Endodermal cell (in vitro differentiated cells): Measurements from ENCODE around the gene EIF3B. TPM values are rescaled to one million over a fixed set of nuclear protein-coding genes. Genes with fewer than 3 reads are reported as not detected.
A peak's percentile ranks its signal among the peaks of the same experiment; 100 is the strongest.

Experiments
- DNase-seq: peaks from one replicate; pipeline ENCODE4 v3.0.0-alpha.2; 2017
- H3K27ac ChIP-seq: 2 replicates; pipeline ENCODE4 v1.5.1; 2013; ENCODE audit warnings: mild to moderate bottlenecking, low read depth, low read length, moderate library complexity
- H3K27me3 ChIP-seq: 2 replicates; pipeline ENCODE4 v1.6.1; 2013; ENCODE audit warnings: mild to moderate bottlenecking, low read length, moderate library complexity; ENCODE audit not compliant: insufficient read depth, control insufficient read depth, poor library complexity, severe bottlenecking
- H3K36me3 ChIP-seq: 2 replicates; pipeline ENCODE4 v1.7.0; 2013; ENCODE audit warnings: mild to moderate bottlenecking, low read length, moderate library complexity; ENCODE audit not compliant: control insufficient read depth, insufficient read depth
- H3K4me1 ChIP-seq: one replicate; pipeline ENCODE4 v1.7.0; 2013; ENCODE audit warnings: low read length; ENCODE audit not compliant: control insufficient read depth, insufficient read depth
- H3K4me3 ChIP-seq: 2 replicates; pipeline ENCODE4 v1.5.1; 2013; ENCODE audit warnings: mild to moderate bottlenecking, low read length, moderate library complexity
- H3K9ac ChIP-seq: 2 replicates; pipeline ENCODE4 v1.6.1; 2013; ENCODE audit warnings: mild to moderate bottlenecking, low read length, moderate library complexity; ENCODE audit not compliant: poor library complexity, severe bottlenecking; ENCODE audit errors: extremely low read depth
- H3K9me3 ChIP-seq: 2 replicates; pipeline ENCODE4 v1.6.1; 2013; ENCODE audit warnings: mild to moderate bottlenecking, low read length, moderate library complexity; ENCODE audit not compliant: control insufficient read depth
- H3K27ac Mint-ChIP-seq: 2 replicates; pipeline ENCODE4 v1.8.0; 2020; ENCODE audit warnings: mixed read lengths
- H3K27me3 Mint-ChIP-seq: 2 replicates; pipeline ENCODE4 v1.8.0; 2021; ENCODE audit warnings: mild to moderate bottlenecking, mixed read lengths; ENCODE audit not compliant: insufficient read depth
- H3K36me3 Mint-ChIP-seq: 2 replicates; pipeline ENCODE4 v1.8.0; 2020; ENCODE audit warnings: low read depth, mixed read lengths
- H3K4me1 Mint-ChIP-seq: 2 replicates; pipeline ENCODE4 v1.8.0; 2020; ENCODE audit warnings: mixed read lengths
- H3K4me3 Mint-ChIP-seq: 2 replicates; pipeline ENCODE4 v1.8.0; 2020; ENCODE audit warnings: mild to moderate bottlenecking, moderate library complexity, mixed read lengths
- H3K9me3 Mint-ChIP-seq: 2 replicates; pipeline ENCODE4 v1.8.0; 2020; ENCODE audit warnings: mild to moderate bottlenecking, mixed read lengths
- CTCF ChIP-seq: fragments of 200-600 bp; sonication (generic); conservative IDR thresholded peaks from 2 replicates; pipeline ENCODE4 v1.5.0; 2021; ENCODE audit warnings: antibody characterized with exemption, mild to moderate bottlenecking
- WGBS, 2 experiments: methylation state at CpG; one replicate each; pipeline versions ENCODE4 v1.1.5 to v1.1.7; 2013; ENCODE audit warnings: missing lambda C conversion rate in 2 of 2, mixed read lengths in 1 of 2; ENCODE audit not compliant: insufficient coverage in 1 of 2, insufficient read length in 1 of 2; 5-methylcytosine and 5-hydroxymethylcytosine counted together
- total RNA-seq, 2 donors: library from RNA; stranded (reverse); fragmentation: NEBNext Ultra II Directional in 1 of 2; extraction: Animal tissue kit (Norgen Biotek cat#: 25700) in 1 of 2; gene quantifications; 2 replicates in 1 of 2; 3 replicates in 1 of 2; pipeline ENCODE4 v1.2.1, GENCODE V29; 2021

Gene EIF3B
- total RNA-seq, 2 donors from 2014 or later, result 172 to 220 TPM

- Histone ChIP-seq H3K4me3 (no peak overlapping the region), H3K27ac (no peak overlapping the region), H3K4me1 (no peaks in the 10 kb centered on the region), H3K9ac (no peak overlapping the region), H3K9me3 (no peaks in the 10 kb centered on the region), H3K36me3 (no peaks in the 10 kb centered on the region), H3K27me3 (no peaks in the 10 kb centered on the region)
- WGBS, 2 experiments, result 95 to 98% methylated on average over 8 to 12 of the region's 12 CpGs
- H3K27me3 Mint-ChIP-seq, result no peaks in the 10 kb centered on the region
- no peak for TF ChIP-seq CTCF
- peaks cover 14% of the 10 kb centered on the region for H3K36me3 Mint-ChIP-seq
- DNase-seq, result no peak
- peaks cover 5% of the 10 kb centered on the region for H3K4me1 Mint-ChIP-seq
- no peak overlapping the region for H3K4me3 Mint-ChIP-seq
- no peak overlapping the region for H3K27ac Mint-ChIP-seq
- no peaks in the 10 kb centered on the region for H3K9me3 Mint-ChIP-seq
Measured at GRCh38 chr7:2350861-2351260, 3.8 kb upstream of the EIF3B start.

- Histone ChIP-seq H3K4me3 (peak overlapping the region; percentile 94), H3K27ac (peak overlapping the region; percentile 100), H3K9me3 (no peaks in the 10 kb centered on the region), H3K9ac (peak overlapping the region; percentile 99), H3K27me3 (no peaks in the 10 kb centered on the region), H3K36me3 (peaks cover 18% of the 10 kb centered on the region), H3K4me1 (no peaks in the 10 kb centered on the region)
- peaks cover 24% of the 10 kb centered on the region for H3K36me3 Mint-ChIP-seq
- H3K9me3 Mint-ChIP-seq, result no peaks in the 10 kb centered on the region
- H3K27me3 Mint-ChIP-seq, result no peaks in the 10 kb centered on the region
- no peak for DNase-seq
- H3K4me3 Mint-ChIP-seq, result peak overlapping the region; percentile 85
- H3K27ac Mint-ChIP-seq, result peak overlapping the region; percentile 100
- WGBS, 2 experiments, result 69 to 88% methylated on average over 10 to 20 of the region's 22 CpGs
- no peak for TF ChIP-seq CTCF
- peaks cover 5% of the 10 kb centered on the region for H3K4me1 Mint-ChIP-seq
Measured at GRCh38 chr7:2353113-2353935, 1.3 kb upstream of the EIF3B start.

- no peak for TF ChIP-seq CTCF
- peak overlapping the region; percentile 85 for H3K4me3 Mint-ChIP-seq
- peak overlapping the region; percentile 100 for H3K27ac ChIP-seq
- peak; percentile 95 for DNase-seq
- 0 to 1% methylated on average over 14 to 26 of the region's 26 CpGs for whole genome bisulfite sequencing, 2 experiments
- H3K36me3 ChIP-seq, result peaks cover 19% of the 10 kb centered on the region
- H3K9me3 ChIP-seq, result no peaks in the 10 kb centered on the region
- H3K9ac ChIP-seq, result peak overlapping the region; percentile 99
- H3K4me3 ChIP-seq, result peak overlapping the region; percentile 94
- H3K9me3 Mint-ChIP-seq, result no peaks in the 10 kb centered on the region
- peaks cover 24% of the 10 kb centered on the region for H3K36me3 Mint-ChIP-seq
- peaks cover 1% of the 10 kb centered on the region for H3K4me1 ChIP-seq
- peak overlapping the region; percentile 100 for H3K27ac Mint-ChIP-seq
- H3K27me3 ChIP-seq, result no peaks in the 10 kb centered on the region
- peaks cover 5% of the 10 kb centered on the region for H3K4me1 Mint-ChIP-seq
- no peaks in the 10 kb centered on the region for H3K27me3 Mint-ChIP-seq
Measured at GRCh38 chr7:2353936-2354185, 766 bp upstream of the EIF3B start.
